ENCODE data around the gene SLC22A23.

The SLC22A23 gene

DNA sequence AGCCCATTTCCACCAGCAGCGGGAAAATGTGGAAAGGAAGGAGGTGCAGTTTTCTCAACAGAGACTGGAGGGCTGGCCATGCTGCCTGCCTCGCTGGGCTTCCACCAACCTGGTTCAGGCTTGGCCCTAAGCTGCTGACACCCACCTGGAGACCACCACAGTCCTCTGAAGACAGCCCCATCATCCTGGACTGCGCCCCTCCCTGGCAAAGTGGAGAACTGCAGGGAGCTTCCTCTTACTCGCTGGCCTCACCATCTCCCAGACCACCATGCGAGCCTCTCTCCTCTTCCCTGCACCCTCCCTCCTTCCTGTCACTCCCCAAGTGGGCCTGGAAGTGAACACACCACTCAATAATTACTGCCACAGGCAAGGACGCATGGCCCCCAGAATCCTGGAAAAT lies 126.7 kb downstream of the SLC22A23 start:
- no peak for DNase-seq

- DNase-seq = no peak
Measured at GRCh38 chr6:3329393-3330051, 127.3 kb downstream of the SLC22A23 start.

DNA sequence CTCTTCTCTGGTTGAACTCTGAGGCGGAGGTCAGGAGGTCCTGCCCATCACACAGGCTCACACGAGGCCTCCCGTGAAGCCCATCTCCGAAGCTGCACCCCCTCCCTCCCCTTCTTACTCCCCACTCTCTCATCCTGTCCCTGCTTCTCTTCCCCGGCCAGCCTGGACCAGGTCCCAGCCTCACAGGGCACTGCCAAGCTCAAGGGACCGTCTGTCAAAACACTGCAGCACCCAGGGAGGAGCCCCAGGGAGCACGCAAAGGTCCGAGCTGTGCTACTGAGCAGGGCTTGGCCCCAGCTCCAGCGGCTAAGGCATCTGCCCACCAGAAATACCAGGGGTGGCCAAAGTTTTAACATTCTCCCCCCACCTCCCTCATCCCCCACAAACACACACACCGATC lies 128.1 kb downstream of the SLC22A23 start:
- DNase-seq = no peak

GRCh38 chr6:3328145-3328544 lies 128.7 kb downstream of the SLC22A23 start:
- no peak for DNase-seq

DNA sequence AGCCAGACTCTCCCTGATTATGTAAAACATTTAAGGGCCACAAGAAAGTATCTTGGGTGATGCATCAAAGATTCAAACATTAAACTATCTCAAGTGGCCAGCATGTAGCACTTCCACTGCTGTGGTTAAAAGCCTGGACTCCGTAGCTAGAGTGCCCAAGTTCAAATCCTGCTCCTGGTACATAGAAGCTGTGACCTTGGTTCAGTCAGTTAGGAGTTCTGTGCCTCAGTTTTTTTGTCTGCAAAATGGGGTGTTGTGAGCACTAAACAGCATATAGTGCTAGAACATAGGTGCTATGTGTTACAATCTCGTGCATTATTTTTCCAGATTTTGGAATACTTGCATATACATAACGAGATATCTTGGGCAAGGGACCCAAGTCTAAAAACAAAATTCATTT lies 129.4 kb downstream of the SLC22A23 start:
- no peak for DNase-seq

DNA sequence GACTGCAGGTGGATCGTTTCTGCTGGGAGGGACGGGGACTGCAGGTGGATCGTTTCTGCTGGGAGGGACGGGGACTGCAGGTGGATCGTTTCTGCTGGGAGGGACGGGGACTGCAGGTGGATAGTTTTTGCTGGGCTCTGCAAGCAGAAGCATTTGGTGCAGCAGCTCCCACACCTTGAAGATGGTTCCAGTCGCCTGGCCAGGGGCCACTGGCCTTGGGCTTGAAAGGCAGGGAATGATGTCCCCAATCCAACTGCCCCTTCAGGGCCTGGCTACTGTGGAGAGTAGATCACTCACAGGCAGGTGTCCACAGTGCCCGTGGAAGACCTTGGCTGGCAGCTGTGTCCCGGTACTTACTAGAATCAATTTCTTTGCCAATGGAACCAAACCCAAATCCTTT lies 129.9 kb downstream of the SLC22A23 start:
- DNase-seq = no peak

DNA sequence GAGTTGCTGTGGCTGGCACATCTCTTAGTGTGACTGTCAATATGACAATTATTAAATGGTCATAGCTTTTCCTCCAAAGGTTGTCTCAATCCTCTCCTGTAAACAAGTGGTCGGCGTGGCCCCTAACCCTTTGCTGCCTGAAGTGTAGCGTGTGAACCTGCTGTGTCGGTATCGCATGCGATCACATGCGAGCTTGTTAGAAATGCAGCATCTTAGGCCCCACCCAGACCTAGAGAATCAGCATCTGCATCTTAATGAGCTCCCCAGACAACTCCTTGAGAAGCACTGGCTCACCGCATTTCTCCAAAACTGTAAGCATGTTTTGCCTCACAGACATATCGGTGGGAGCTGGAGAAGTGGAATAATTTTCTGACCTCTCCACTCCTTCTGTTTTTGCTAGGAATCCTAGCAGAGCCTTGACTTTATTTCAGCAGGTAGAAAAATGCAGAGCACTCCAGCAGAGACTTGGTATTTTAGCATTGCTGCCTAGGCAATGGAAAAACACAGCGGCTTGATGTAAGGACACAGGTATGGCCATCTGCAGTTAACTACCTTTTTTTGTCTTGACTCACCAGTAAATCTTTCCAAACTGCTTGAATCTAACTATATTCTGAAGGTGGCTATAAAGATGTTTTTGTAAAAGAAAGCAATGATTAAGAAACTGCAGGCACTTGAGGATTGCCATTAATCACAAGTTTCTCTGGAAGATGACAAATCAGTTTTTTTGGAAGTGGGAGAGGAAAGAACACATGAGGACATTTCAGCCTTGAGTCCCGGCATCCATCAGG lies 130.5 kb downstream of the SLC22A23 start:
- DNase-seq = no peak

- DNase-seq = no peak
Measured at GRCh38 chr6:3325210-3325609, 131.6 kb downstream of the SLC22A23 start.

DNA sequence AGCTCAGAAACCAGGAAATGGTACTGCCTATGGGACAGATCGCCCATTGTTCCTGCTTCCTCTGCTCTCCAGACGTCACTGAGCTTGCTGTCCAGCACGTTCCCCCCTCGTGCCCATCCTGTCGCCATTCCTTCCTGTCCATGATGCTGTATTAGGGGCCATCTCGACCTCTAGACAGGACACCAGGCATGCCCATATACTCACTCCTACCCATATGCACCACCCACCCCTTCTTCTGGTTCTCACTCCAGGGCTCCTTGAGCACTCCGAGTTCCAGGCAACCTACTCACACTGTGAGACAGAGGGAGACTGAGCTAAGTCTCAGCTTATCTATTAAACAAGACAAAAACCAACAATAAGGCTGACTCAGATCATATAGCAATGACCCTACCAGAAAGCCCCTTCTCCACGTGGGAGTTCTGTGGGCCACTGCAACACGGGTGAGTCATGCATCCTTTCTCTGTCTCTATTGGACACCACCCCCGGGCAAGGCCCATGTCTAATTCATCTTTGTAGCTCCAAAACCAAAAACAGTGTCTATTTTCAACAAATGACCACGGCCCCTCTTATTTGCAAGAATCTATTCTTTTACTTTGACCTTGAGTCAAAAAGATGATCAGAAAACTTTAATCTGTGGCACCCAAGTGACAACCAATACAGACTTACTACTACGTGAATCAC lies 132.4 kb downstream of the SLC22A23 start:
- DNase-seq = no peak

GRCh38 chr6:3323696-3324261 lies 133.1 kb downstream of the SLC22A23 start:
- no peak for DNase-seq

GRCh38 chr6:3323148-3323547 lies 133.7 kb downstream of the SLC22A23 start:
- DNase-seq = no peak

DNA sequence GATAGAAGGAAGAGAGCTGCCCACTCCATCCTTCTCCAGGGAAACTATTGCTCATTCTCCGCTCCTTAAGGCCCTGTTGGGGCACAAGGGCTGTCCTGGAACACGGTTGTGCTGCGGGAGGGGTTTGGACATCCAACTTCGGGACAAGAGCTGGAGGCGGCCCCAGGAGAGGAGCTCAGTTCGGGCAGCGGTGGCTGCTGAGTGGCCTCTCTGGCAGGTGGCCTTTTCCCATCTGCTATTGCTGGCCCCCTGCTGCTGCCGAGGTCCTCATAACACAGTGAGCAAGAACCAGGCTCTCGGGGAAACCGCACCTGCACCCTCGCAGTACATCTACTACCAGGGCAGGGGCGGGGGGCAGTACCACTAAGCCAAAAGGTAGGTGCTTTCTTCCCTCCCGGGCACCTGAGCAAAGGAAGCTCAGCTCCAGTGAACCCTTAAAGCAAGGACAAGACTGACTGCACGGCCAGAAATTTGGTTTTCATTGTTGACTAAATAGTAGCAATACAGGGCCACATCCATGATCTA lies 134.4 kb downstream of the SLC22A23 start:
- no peak for DNase-seq

GRCh38 chr6:3321875-3322274 lies 135.0 kb downstream of the SLC22A23 start:
- DNase-seq = no peak

DNA sequence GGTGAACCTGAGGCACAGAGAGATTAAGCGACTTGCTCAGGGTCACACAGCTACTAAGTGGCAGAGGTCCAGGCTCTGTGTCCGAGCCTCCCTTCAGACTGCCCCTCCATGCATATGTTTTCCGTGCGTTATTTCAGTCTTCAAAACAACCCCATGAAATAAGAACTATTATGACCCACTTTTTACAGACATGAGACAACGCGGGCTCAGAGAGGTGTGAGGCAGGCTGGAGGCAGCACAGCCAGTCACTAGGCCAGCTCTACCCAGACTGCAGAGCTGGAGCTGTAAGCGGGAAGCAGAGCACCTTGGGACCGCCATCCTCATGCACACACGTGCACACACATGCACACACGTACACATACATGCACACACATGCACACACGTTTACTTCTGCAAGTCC lies 135.8 kb downstream of the SLC22A23 start:
- DNase-seq = no peak

DNA sequence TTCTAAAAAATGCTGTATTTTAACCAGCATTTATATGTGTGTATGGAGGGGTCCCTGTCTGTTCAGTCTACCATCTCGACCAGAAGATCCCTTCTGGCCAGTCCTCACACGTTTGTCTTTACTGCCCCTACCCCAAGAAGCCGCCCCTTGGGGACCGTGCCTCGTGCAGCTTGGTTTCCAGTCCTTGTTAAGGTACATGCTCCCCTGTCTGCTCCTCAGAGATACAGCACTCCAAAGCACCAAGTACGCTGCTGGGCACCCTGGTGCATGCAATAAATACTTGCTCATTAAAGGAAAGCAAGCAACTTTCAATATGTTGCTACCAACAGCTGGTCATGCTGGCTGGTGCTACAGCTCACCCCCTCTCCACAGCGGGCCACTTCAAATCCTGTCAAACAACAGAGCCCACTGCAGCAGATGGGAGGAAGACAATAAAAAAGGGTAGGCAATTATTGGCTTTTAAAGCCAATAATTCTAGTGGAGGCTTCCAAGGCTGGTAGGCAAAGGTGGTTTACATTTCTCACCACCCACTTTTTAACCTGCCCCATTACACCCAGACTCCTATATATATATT lies 136.5 kb downstream of the SLC22A23 start:
- DNase-seq = no peak

- no peak for DNase-seq
Measured at GRCh38 chr6:3319610-3320200, 137.1 kb downstream of the SLC22A23 start.

- no peak for DNase-seq
Measured at GRCh38 chr6:3318821-3319540, 137.9 kb downstream of the SLC22A23 start.

DNA sequence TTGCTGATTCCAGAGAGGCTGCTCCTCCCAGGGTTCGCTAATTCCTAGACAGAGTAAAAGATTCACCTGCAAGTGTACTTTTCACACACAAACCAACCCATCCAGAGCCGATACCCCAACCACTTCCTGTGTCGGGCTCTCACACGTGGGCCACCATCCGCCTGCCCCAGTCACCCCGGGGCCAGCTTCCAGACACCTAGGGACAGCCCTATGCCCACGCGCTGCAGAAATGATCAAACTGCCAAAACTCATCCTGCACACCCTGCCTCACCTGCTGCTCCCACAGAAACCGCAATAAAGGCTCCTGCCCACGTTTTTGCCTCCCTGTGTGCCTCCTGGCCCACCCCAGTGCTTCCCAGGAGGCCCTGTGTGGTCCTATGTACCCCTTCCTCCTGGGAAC lies 138.6 kb downstream of the SLC22A23 start:
- peak in 1 of 2 donors; percentile 23 for DNase-seq

GRCh38 chr6:3317741-3318211 lies 139.1 kb downstream of the SLC22A23 start:
- DNase-seq = no peak

DNA sequence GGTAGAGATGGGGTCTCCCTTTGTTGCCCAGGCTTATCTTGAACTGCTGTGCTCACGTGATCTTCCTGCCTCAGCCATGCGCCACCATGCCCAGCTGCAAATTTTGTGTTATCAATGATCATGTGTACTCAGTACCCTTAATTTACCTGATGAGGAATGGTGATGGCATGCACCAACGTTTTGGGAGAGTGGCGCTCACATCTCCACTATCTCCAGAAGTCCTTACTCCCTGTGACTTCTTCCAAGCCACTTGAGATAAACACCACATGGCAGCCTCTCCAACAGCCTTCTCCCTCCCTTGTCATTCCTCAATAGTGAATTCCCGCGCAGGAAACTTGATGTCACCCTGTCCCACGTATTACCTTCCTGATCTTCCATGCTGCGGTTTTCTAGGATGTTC lies 140.0 kb downstream of the SLC22A23 start:
- no peak for DNase-seq

- DNase-seq = no peak
Measured at GRCh38 chr6:3316331-3316730, 140.5 kb downstream of the SLC22A23 start.

DNA sequence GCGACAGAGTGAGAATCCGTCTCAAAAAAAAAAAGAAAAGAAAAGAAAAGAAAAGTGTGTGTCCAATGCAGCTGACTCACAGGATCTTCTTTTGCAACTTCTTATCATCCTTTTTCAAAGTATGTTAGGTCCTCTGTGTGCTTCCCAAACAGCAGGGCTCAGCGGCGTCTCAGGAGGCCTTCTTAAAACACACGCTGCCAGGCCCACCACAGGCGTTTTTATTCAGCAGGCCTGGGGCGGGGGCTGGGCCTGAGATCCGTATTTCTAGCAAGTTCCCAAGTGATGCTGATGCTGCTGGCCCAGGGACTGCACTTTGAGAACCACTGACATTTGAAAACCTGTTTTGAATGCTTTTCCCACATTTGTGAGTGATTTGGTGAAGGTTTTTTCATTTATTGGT lies 141.0 kb downstream of the SLC22A23 start:
- DNase-seq = no peak
